Lower lobe of right lung (tissue), 2 donors: ENCODE data around the gene PALLD. TPM values are rescaled to one million over a fixed set of nuclear protein-coding genes. Genes with fewer than 3 reads are reported as not detected.
"Not testable (repeated sequence)": the region's sequence is repeated elsewhere in the genome, so short reads cannot be mapped to it uniquely, and the experiment has no call there.

Source experiments
- ATAC-seq, 2 donors: fragments of 200-7000 bp; cut with Tn5 transposase; one replicate each; pipeline ENCODE4 v1.9.1; 2020 to 2022; ENCODE audit warnings: mild to moderate bottlenecking in 2 of 2, moderate library complexity in 2 of 2
- DNase-seq: peaks from one replicate; pipeline ENCODE4 v3.0.0-alpha.2; 2020
- H3K27ac ChIP-seq: fragments of 200-600 bp; one replicate; pipeline ENCODE4 v1.8.0; 2022
- H3K27me3 ChIP-seq: fragments of 200-600 bp; one replicate; pipeline ENCODE4 v1.8.0; 2022; ENCODE audit warnings: low read depth
- H3K36me3 ChIP-seq: fragments of 200-600 bp; one replicate; pipeline ENCODE4 v1.8.0; 2022; ENCODE audit warnings: mild to moderate bottlenecking
- H3K4me1 ChIP-seq: fragments of 200-600 bp; one replicate; pipeline ENCODE4 v1.8.0; 2022
- H3K4me3 ChIP-seq: fragments of 200-600 bp; one replicate; pipeline ENCODE4 v1.8.0; 2022; ENCODE audit warnings: mild to moderate bottlenecking
- H3K9me3 ChIP-seq: fragments of 200-600 bp; one replicate; pipeline ENCODE4 v1.8.0; 2022
- CTCF ChIP-seq: fragments of 200-600 bp; IDR thresholded peaks from one replicate; pipeline ENCODE4 v1.8.0; 2022; ENCODE audit warnings: antibody characterized with exemption, mild to moderate bottlenecking
- intact Hi-C: fragments of 100-400 bp; cut with DNase I; formaldehyde crosslinking; loops from one replicate; pipeline ENCODE4 v1.11.0; 2022
- total RNA-seq: library from RNA; stranded (reverse); fragmentation: NEBNext Ultra II Directional; extraction: Animal tissue kit (Norgen Biotek cat#: 25700); gene quantifications from one replicate; pipeline ENCODE4 v1.2.1, GENCODE V29; 2021
- donor health status: DM: no; HTN: yes; CAD: no; lungs with severe emphysema.

Gene PALLD
- total RNA-seq, 1 donor from 2014 or later: 91.9 TPM

GRCh38 chr4:168933423-168933822 is 436.6 kb downstream of the PALLD start:
- H3K9me3 ChIP-seq: peaks cover 20% of the 10 kb centered on the region
- TF ChIP-seq CTCF: no peak
- no peak for ATAC-seq
- no peak overlapping the region for H3K4me3 ChIP-seq
- no peaks in the 10 kb centered on the region for H3K27me3 ChIP-seq
- H3K27ac ChIP-seq: no peak overlapping the region
- peaks cover 4% of the 10 kb centered on the region for H3K36me3 ChIP-seq
- intact Hi-C loops: no loop called here
- DNase-seq: no peak
- no peaks in the 10 kb centered on the region for H3K4me1 ChIP-seq

- ATAC-seq, intact Hi-C loops, DNase-seq, H3K4me1 ChIP-seq, H3K27me3 ChIP-seq, H3K4me3 ChIP-seq, H3K36me3 ChIP-seq, H3K27ac ChIP-seq: not testable (repeated sequence)
- peaks cover 19% of the 10 kb centered on the region for H3K9me3 ChIP-seq
Observed at GRCh38 chr4:168937473-168937872, 440.6 kb downstream of the PALLD start.

- intact Hi-C loops: no loop called here
- ATAC-seq: peak in 1 of 2 donors; percentile 32
- Histone ChIP-seq H3K27me3 (no peaks in the 10 kb centered on the region), H3K27ac (no peak overlapping the region), H3K4me1 (no peaks in the 10 kb centered on the region), H3K4me3 (no peak overlapping the region), H3K36me3 (no peaks in the 10 kb centered on the region), H3K9me3 (peaks cover 6% of the 10 kb centered on the region)
- DNase-seq: no peak
- peak; percentile 27 for TF ChIP-seq CTCF
Observed at GRCh38 chr4:168942985-168943384, 446.1 kb downstream of the PALLD start.

- DNase-seq (no peak), ATAC-seq (no peak)
- Histone ChIP-seq H3K4me3 (no peak overlapping the region), H3K27me3 (no peaks in the 10 kb centered on the region), H3K27ac (no peak overlapping the region), H3K9me3 (no peaks in the 10 kb centered on the region), H3K4me1 (no peaks in the 10 kb centered on the region), H3K36me3 (no peaks in the 10 kb centered on the region)
- no peak for TF ChIP-seq CTCF
- intact Hi-C loops: no loop called here
Observed at GRCh38 chr4:168945291-168945690, 448.4 kb downstream of the PALLD start.

- H3K4me3 ChIP-seq, DNase-seq, intact Hi-C loops, H3K27me3 ChIP-seq, ATAC-seq, H3K9me3 ChIP-seq, H3K27ac ChIP-seq, H3K36me3 ChIP-seq, H3K4me1 ChIP-seq: not testable (repeated sequence)
Observed at GRCh38 chr4:168952821-168953246, 456.0 kb downstream of the PALLD start.

- Histone ChIP-seq H3K36me3 (no peaks in the 10 kb centered on the region), H3K9me3 (no peaks in the 10 kb centered on the region), H3K27me3 (no peaks in the 10 kb centered on the region), H3K27ac (no peak overlapping the region), H3K4me1 (no peaks in the 10 kb centered on the region), H3K4me3 (no peak overlapping the region)
- no peak for TF ChIP-seq CTCF
- DNase-seq: no peak
- ATAC-seq: no peak
- intact Hi-C loops: no loop called here
Observed at GRCh38 chr4:168955674-168956073, 458.8 kb downstream of the PALLD start.

- no peaks in the 10 kb centered on the region for H3K4me1 ChIP-seq
- H3K36me3 ChIP-seq: no peaks in the 10 kb centered on the region
- H3K9me3 ChIP-seq: peaks cover 3% of the 10 kb centered on the region
- no peak overlapping the region for H3K4me3 ChIP-seq
- no peak for TF ChIP-seq CTCF
- no peak for DNase-seq
- no peaks in the 10 kb centered on the region for H3K27me3 ChIP-seq
- intact Hi-C loops: no loop called here
- ATAC-seq: no peak
- H3K27ac ChIP-seq: no peak overlapping the region
Observed at GRCh38 chr4:168960716-168961115, 463.9 kb downstream of the PALLD start.
